Mononuclear cell (primary cell): ENCODE data around the gene PICALM. TPM values are rescaled to one million over a fixed set of nuclear protein-coding genes. Genes with fewer than 3 reads are reported as not detected.
"Not testable (repeated sequence)": the region's sequence is repeated elsewhere in the genome, so short reads cannot be mapped to it uniquely, and the experiment has no call there.

Experiments
- H3K27me3 ChIP-seq: 2 replicates; pipeline ENCODE4 v1.6.0; 2011; ENCODE audit warnings: low read length, control low read depth; ENCODE audit not compliant: insufficient read depth
- H3K4me1 ChIP-seq: 2 replicates; pipeline ENCODE4 v1.5.1; 2011; ENCODE audit warnings: mild to moderate bottlenecking, low read length, control low read depth; ENCODE audit not compliant: insufficient read depth
- H3K4me3 ChIP-seq: 2 replicates; pipeline ENCODE4 v1.5.1; 2011; ENCODE audit warnings: mild to moderate bottlenecking, low read length, moderate library complexity
- H3K9me3 ChIP-seq: 2 replicates; pipeline ENCODE4 v1.5.1; 2011; ENCODE audit warnings: low read depth, mild to moderate bottlenecking, control low read depth, low read length
- total RNA-seq: library from RNA; depleted of rRNA; stranded (reverse); fragments of >200 nt; gene quantifications from one replicate; pipeline ENCODE4 v1.2.3, GENCODE V29; 2012

PICALM gene
- total RNA-seq, 1 donor, result 416 TPM

- H3K4me1 ChIP-seq, result no peaks in the 10 kb centered on the region
- H3K9me3 ChIP-seq, result no peaks in the 10 kb centered on the region
- no peak overlapping the region for H3K4me3 ChIP-seq
Observed at GRCh38 chr11:85934596-85935169, 134.2 kb downstream of the PICALM start.

GRCh38 chr11:85930879-85931366, 138.0 kb downstream of the PICALM start:
- no peaks in the 10 kb centered on the region for H3K27me3 ChIP-seq
- no peaks in the 10 kb centered on the region for H3K4me1 ChIP-seq
- no peaks in the 10 kb centered on the region for H3K9me3 ChIP-seq
- H3K4me3 ChIP-seq, result no peak overlapping the region

More at GRCh38 chr11:85934596-85935169, 134.2 kb downstream of the PICALM start:
- no peaks in the 10 kb centered on the region for H3K27me3 ChIP-seq

GRCh38 chr11:85926653-85927214, 142.2 kb downstream of the PICALM start:
- not testable (repeated sequence) for H3K4me1 ChIP-seq, H3K27me3 ChIP-seq, H3K4me3 ChIP-seq, H3K9me3 ChIP-seq

DNA sequence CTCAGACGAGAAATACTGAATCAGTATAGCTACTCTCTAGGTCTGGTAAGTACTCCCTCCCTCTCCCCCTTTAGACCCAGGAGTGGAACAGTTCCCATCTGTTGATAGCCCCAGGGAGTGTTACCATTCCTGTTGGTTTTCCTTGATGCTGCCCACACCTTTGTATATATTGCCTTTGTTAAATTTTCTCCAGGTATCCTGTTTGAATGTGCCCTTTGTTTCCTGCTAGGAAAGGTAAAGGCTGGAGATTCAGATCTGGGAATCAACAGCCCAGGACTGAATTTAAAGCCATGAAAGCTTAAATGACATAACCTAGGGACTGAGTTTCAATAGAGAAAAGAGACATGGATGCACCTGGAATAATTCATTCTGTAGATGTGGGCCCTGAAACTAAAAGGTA, 145.4 kb downstream of the PICALM start:
- no peaks in the 10 kb centered on the region for H3K4me1 ChIP-seq
- no peaks in the 10 kb centered on the region for H3K27me3 ChIP-seq
- H3K4me3 ChIP-seq, result no peak overlapping the region
- H3K9me3 ChIP-seq, result no peaks in the 10 kb centered on the region

DNA sequence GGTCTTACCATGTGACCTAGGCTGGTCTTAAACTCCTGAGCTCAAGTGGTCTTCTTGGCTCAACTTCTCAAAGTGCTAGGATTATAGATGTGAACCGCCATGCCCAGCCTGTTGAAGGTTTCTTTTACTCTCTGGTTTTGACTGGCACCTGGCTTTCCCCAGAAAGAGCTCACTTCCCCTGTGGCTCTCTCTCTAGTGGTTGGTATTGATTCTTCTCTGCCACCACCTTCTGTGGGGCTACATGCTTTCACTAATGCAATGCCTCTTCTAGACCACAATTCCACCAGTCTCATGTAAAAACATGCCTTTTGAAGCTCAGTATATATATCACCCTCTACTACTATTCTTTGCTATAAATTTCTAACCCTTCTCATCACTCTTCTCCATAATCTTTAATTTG, 146.5 kb downstream of the PICALM start:
- no peaks in the 10 kb centered on the region for H3K27me3 ChIP-seq
- no peaks in the 10 kb centered on the region for H3K4me1 ChIP-seq
- no peaks in the 10 kb centered on the region for H3K9me3 ChIP-seq
- H3K4me3 ChIP-seq, result no peak overlapping the region

DNA sequence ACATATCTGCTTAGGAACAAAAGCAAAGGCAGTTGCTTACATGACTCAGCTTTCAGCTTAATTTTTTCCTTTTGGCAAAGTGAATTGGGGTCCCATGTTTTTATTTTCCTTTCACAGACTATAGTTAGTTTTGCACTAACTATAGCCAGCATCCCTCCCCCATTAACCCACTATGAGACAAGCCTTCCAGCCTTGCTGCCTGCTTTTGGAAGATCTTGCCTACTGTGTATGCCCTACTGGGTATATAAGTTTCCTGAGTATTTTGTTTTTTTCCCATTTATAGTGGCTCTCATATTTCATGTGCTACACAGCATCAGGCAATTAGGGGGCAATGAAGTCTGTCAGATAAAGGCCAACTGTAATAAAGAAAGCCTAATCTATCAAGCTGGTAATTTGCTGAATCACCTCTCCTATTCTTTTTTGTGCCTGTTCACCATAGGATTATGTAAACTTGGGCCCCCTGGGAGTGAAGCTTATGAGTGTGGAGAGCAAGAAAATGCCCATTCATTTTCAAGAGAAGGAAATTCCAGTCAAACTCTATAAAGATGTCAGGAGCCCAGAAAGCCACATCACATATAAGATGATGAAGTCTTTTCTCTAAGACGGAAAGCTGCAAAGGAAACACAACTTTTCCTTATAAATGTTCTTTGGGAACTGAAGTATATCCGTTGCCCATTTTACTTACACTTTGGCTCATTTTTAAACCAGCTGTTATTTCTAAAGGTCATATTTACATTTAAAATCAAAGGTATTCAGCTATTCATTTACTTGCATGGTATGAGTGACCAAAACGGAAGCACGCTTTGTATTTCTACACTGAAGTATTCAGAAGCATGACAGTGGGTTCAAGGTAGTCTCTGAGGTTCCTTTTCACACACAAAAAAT, 149.7 kb downstream of the PICALM start:
- peaks cover 4% of the 10 kb centered on the region for H3K4me1 ChIP-seq
- H3K9me3 ChIP-seq, result no peaks in the 10 kb centered on the region
- no peak overlapping the region for H3K4me3 ChIP-seq
- no peaks in the 10 kb centered on the region for H3K27me3 ChIP-seq

GRCh38 chr11:85914425-85914824, 154.5 kb downstream of the PICALM start:
- Histone ChIP-seq H3K4me3 (no peak overlapping the region), H3K9me3 (no peaks in the 10 kb centered on the region), H3K4me1 (peaks cover 13% of the 10 kb centered on the region), H3K27me3 (no peaks in the 10 kb centered on the region)

- Histone ChIP-seq H3K27me3 (no peaks in the 10 kb centered on the region), H3K4me1 (peaks cover 13% of the 10 kb centered on the region), H3K4me3 (no peak overlapping the region), H3K9me3 (no peaks in the 10 kb centered on the region)
Observed at GRCh38 chr11:85913513-85913912, 155.4 kb downstream of the PICALM start.

DNA sequence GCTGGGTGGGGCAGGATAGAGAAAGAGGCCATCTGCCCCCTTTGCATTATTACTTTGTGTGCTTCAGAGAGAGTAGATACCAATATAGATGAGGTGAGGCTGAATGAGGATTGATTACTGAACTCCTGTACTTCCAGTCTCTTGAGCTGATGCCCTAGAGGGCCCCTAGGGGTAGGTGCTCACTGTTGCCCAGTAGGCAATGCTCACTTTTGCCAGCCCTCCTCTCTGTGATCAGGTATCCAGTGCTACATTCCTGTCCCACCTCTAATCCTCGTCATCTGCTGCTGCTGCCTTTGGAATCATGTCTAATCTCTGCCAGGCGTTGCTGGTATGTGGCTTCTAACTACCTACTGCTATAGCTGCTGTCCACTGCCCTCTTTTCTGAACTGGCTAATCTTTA, 156.5 kb downstream of the PICALM start:
- no peaks in the 10 kb centered on the region for H3K27me3 ChIP-seq

More for the DNA sequence above, 156.5 kb downstream of the PICALM start:
- H3K4me3 ChIP-seq, result no peak overlapping the region
- peaks cover 13% of the 10 kb centered on the region for H3K4me1 ChIP-seq
- H3K9me3 ChIP-seq, result no peaks in the 10 kb centered on the region

Other genes with a start within 250 kb of the PICALM start
- under 0.01 TPM for gene CCDC83, start 213.7 kb downstream of the PICALM start, total RNA-seq
- 42.7 TPM for gene EED, start 175.7 kb upstream of the PICALM start, total RNA-seq
- 10.8 TPM for gene HIKESHI, start 233.2 kb upstream of the PICALM start, total RNA-seq